COR-L47 (cell line): ENCODE measurements around the gene EPN3.

Source experiments
- DNase-seq: peaks from one replicate; lab custom pipeline; 2025; lab: John Stamatoyannopoulos, UW

The EPN3 gene

DNA sequence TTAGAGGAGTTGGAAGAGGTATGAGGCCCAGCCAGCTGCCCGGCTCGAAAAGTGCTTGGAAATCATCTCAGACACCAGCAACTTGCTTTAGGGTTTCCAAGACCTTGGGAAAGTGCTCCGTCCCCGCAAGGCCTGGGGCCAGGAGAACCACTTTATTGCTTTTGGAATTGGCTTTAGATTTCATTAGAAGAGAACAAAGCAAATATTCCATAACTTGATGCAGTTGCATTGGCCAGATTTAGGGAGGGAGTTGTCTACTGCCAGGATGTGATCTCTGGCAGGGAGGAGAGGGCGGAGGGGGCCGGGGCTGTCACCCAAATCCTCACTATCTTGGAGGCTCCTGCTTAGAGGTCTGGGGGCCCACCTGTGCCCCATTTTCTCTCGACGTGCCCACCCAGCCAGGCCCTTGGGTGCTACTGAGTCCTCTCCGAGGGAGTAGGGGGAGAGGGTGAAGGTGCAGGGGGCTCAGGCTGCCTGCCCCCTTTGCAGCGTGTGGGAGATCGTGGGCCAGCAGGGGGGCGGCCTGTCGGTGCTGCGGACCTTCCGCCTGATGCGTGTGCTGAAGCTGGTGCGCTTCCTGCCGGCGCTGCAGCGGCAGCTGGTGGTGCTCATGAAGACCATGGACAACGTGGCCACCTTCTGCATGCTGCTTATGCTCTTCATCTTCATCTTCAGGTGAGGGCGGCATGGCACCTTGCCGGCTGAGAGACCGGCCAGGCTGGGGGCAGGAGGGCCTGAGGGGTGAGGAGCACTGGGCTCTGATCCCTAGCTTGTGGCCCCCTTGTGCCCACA is 58.6 kb downstream of the EPN3 start:
- DNase-seq = no peak

DNA sequence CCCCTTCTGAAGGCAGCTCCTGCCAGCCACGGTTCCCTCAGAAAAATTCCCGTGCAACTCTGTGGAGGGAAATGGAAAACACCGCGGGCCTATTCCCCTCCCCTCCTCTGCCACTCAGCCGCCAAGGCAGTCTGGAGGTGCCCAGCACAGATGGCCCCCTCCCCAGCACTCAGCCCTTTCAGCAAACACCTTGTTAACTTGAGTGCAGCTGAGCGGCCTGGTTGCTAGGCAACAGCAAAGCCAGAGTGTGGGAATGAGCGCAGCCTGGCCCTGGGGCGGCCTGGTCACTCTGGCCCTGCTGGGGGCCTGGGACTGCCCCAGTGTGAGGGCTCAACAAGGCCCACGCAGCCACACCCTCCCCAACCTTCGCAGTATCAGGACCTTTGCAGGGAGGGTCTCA is 60.8 kb downstream of the EPN3 start:
- DNase-seq = peak; percentile 71
